Endometrium (tissue), 2 donors: ENCODE results near the gene CBX4.

Experiments
- FAIRE-seq: peaks from 2 replicates; lab custom pipeline; 2012; peaks lifted over from hg19 to GRCh38; lab: Jason Lieb, UNC
- donor health status: control.
- donor health status: control.

The CBX4 gene

GRCh38 chr17:79785900-79786810 is 53.1 kb downstream of the CBX4 start:
- FAIRE-seq = no peak

GRCh38 chr17:79785017-79785899 is 54.0 kb downstream of the CBX4 start:
- FAIRE-seq = no peak

- FAIRE-seq = no peak
These were observed 54.8 kb downstream of the CBX4 start for GRCh38 chr17:79784353-79785016.

- no peak for FAIRE-seq
These were observed 55.3 kb downstream of the CBX4 start for GRCh38 chr17:79783891-79784290.
